ENCODE results near the gene SYNE1. TPM values are rescaled to one million over a fixed set of nuclear protein-coding genes. Genes with fewer than 3 reads are reported as not detected.
A peak's percentile ranks its signal among the peaks of the same experiment; 100 is the strongest.
"Not testable (repeated sequence)": the region's sequence is repeated elsewhere in the genome, so short reads cannot be mapped to it uniquely, and the experiment has no call there.

SYNE1 gene
- total RNA-seq, 4 donors from 2014 or later, result 411 to 622 (median 490) TPM

- H3K27ac ChIP-seq, result no peak overlapping the region
- intact Hi-C loops (cut with DNase I), result no loop called here
- H3K4me1 ChIP-seq, result no peaks in the 10 kb centered on the region
- no peak for DNase-seq
- WGBS, 2 donors, result 82 to 83% methylated on average over 3 of the region's 3 CpGs
- TF ChIP-seq POLR2A (IDR thresholded peaks at IDR 0.05), result no peak
- TF ChIP-seq CTCF (IDR thresholded peaks at IDR 0.05), result no peak
- H3K36me3 ChIP-seq, result no peaks in the 10 kb centered on the region
- no peaks in the 10 kb centered on the region for H3K9me3 ChIP-seq
- no peak overlapping the region for H3K4me3 ChIP-seq (replicated peaks in 1 of 3)
- H3K27me3 ChIP-seq, result no peaks in the 10 kb centered on the region
Measured at GRCh38 chr6:152661776-152662175, 24.6 kb upstream of the SYNE1 start.

GRCh38 chr6:152651986-152652385 is 14.8 kb upstream of the SYNE1 start:
- intact Hi-C loops (cut with DNase I), result no loop called here

GRCh38 chr6:152648105-152648504 is 10.9 kb upstream of the SYNE1 start:
- WGBS, 2 donors, result 65% methylated on average over 2 of the region's 2 CpGs
- Histone ChIP-seq H3K27me3 (no peaks in the 10 kb centered on the region), H3K36me3 (no peaks in the 10 kb centered on the region), H3K4me3 (replicated peaks in 1 of 3) (no peak overlapping the region), H3K9me3 (no peaks in the 10 kb centered on the region), H3K4me1 (no peaks in the 10 kb centered on the region), H3K27ac (no peak overlapping the region)
- intact Hi-C loops (cut with DNase I), result no loop called here
- no peak for DNase-seq
- TF ChIP-seq POLR2A (IDR thresholded peaks at IDR 0.05), result no peak
- TF ChIP-seq CTCF (IDR thresholded peaks at IDR 0.05), result no peak

More at GRCh38 chr6:152651986-152652385, 14.8 kb upstream of the SYNE1 start:
- no peaks in the 10 kb centered on the region for H3K4me1 ChIP-seq
- H3K9me3 ChIP-seq, result no peaks in the 10 kb centered on the region
- TF ChIP-seq CTCF (IDR thresholded peaks at IDR 0.05) (no peak), POLR2A (IDR thresholded peaks at IDR 0.05) (no peak)
- H3K27ac ChIP-seq, result no peak overlapping the region
- DNase-seq, result no peak
- H3K4me3 ChIP-seq (replicated peaks in 1 of 3), result no peak overlapping the region
- no peaks in the 10 kb centered on the region for H3K27me3 ChIP-seq
- H3K36me3 ChIP-seq, result no peaks in the 10 kb centered on the region
- 80% methylated on average over 3 of the region's 3 CpGs for WGBS, 2 donors

- WGBS, 2 donors, result 80 to 93% methylated on average over 4 of the region's 4 CpGs
- intact Hi-C loops (cut with DNase I); H3K4me1 ChIP-seq; H3K9me3 ChIP-seq; H3K27ac ChIP-seq; H3K36me3 ChIP-seq; H3K27me3 ChIP-seq; H3K4me3 ChIP-seq (replicated peaks in 1 of 3); DNase-seq: not testable (repeated sequence)
Measured at GRCh38 chr6:152646732-152647131, 9.6 kb upstream of the SYNE1 start.

GRCh38 chr6:152642578-152643375 is 5.6 kb upstream of the SYNE1 start:
- intact Hi-C loops (cut with DNase I), result no loop called here
- 46 to 47% methylated on average over 8 of the region's 8 CpGs for WGBS, 2 donors
- no peaks in the 10 kb centered on the region for H3K36me3 ChIP-seq
- no peaks in the 10 kb centered on the region for H3K27me3 ChIP-seq
- peak in 4 of 6 experiments; percentile 30 to 56 (median 50) for TF ChIP-seq CTCF (IDR thresholded peaks at IDR 0.05)
- no peak for TF ChIP-seq POLR2A (IDR thresholded peaks at IDR 0.05)
- H3K4me1 ChIP-seq, result no peaks in the 10 kb centered on the region
- DNase-seq, result peak; percentile 64 to 67
- no peaks in the 10 kb centered on the region for H3K9me3 ChIP-seq
- no peak overlapping the region for H3K4me3 ChIP-seq (replicated peaks in 1 of 3)
- H3K27ac ChIP-seq, result no peak overlapping the region
